ENCODE data around the gene RGS11.

- TF ChIP-seq CTCF (IDR thresholded peaks at IDR 0.05) = no peak
- TF ChIP-seq POLR2A (IDR thresholded peaks at IDR 0.05) = no peak
Measured at GRCh38 chr16:220021-220420, 55.7 kb downstream of the RGS11 start.
